T-helper 9 cell (primary cell): ENCODE measurements around the gene CYP24A1.

Experiments
- DNase-seq: peaks from one replicate; pipeline ENCODE4 v3.0.0-alpha.2; 2020

The CYP24A1 gene

GRCh38 chr20:54201268-54201846, 27.6 kb upstream of the CYP24A1 start:
- no peak for DNase-seq

GRCh38 chr20:54200487-54201267, 26.9 kb upstream of the CYP24A1 start:
- no peak for DNase-seq

- peak; percentile 55 for DNase-seq
Measured at GRCh38 chr20:54199721-54200176, 26.0 kb upstream of the CYP24A1 start.

GRCh38 chr20:54199283-54199682, 25.5 kb upstream of the CYP24A1 start:
- DNase-seq = no peak

GRCh38 chr20:54197621-54198604, 24.1 kb upstream of the CYP24A1 start:
- no peak for DNase-seq

- DNase-seq = no peak
Measured at GRCh38 chr20:54195483-54196472, 22.0 kb upstream of the CYP24A1 start.

GRCh38 chr20:54194724-54195438, 21.1 kb upstream of the CYP24A1 start:
- no peak for DNase-seq

GRCh38 chr20:54193817-54194216, 20.0 kb upstream of the CYP24A1 start:
- no peak for DNase-seq

- DNase-seq = no peak
Measured at GRCh38 chr20:54190217-54190616, 16.4 kb upstream of the CYP24A1 start.

- no peak for DNase-seq
Measured at GRCh38 chr20:54189630-54190029, 15.8 kb upstream of the CYP24A1 start.

GRCh38 chr20:54188132-54188849, 14.5 kb upstream of the CYP24A1 start:
- DNase-seq = no peak

- no peak for DNase-seq
Measured at GRCh38 chr20:54184904-54185626, 11.3 kb upstream of the CYP24A1 start.

- no peak for DNase-seq
Measured at GRCh38 chr20:54184071-54184470, 10.3 kb upstream of the CYP24A1 start.

GRCh38 chr20:54180931-54181330, 7.1 kb upstream of the CYP24A1 start:
- no peak for DNase-seq

GRCh38 chr20:54179946-54180345, 6.2 kb upstream of the CYP24A1 start:
- DNase-seq = no peak

- DNase-seq = no peak
Measured at GRCh38 chr20:54178256-54178655, 4.5 kb upstream of the CYP24A1 start.

- no peak for DNase-seq
Measured at GRCh38 chr20:54177378-54177777, 3.6 kb upstream of the CYP24A1 start.

GRCh38 chr20:54176610-54177009, 2.8 kb upstream of the CYP24A1 start:
- DNase-seq = no peak

- DNase-seq = no peak
Measured at GRCh38 chr20:54174457-54175175, 830 bp upstream of the CYP24A1 start.
